Adrenal gland (tissue), 5 donors: ENCODE measurements around the gene STK17B.

Experiments used
- CTCF ChIP-seq, 6 experiments: fragments of 450-650 bp in 4 of 6; fragments of 200-600 bp in 2 of 6; sonication (generic) in 1 of 6; IDR thresholded peaks; 1 replicate in 5 of 6; 2 replicates in 1 of 6; pipeline versions ENCODE4 v1.5.1 to v1.8.0; 2016 to 2021; ENCODE audit warnings: antibody characterized with exemption in 6 of 6, mild to moderate bottlenecking in 2 of 6, moderate library complexity in 1 of 6
- POLR2A ChIP-seq, 2 donors: fragments of 450-650 bp; IDR thresholded peaks; one replicate each; pipeline ENCODE4 v1.6.1; 2017; ENCODE audit warnings: antibody characterized with exemption in 2 of 2, mild to moderate bottlenecking in 2 of 2, moderate library complexity in 1 of 2
- donor health status: DM: no; HTN: no; CAD: no.

GRCh38 chr2:196131384-196131937, 39.9 kb downstream of the STK17B start:
- peak in 5 of 6 experiments; percentile 20 to 43 (median 39) for TF ChIP-seq CTCF (IDR thresholded peaks at IDR 0.05)
- no peak for TF ChIP-seq POLR2A (IDR thresholded peaks at IDR 0.05)
